Left lobe of liver (tissue), 2 donors: ENCODE results near the gene HAUS2. TPM values are rescaled to one million over a fixed set of nuclear protein-coding genes. Genes with fewer than 3 reads are reported as not detected.
"Not testable (repeated sequence)": the region's sequence is repeated elsewhere in the genome, so short reads cannot be mapped to it uniquely, and the experiment has no call there.

Experiments used
- ATAC-seq: fragments of 200-7000 bp; cut with Tn5 transposase; one replicate; pipeline ENCODE4 v1.9.1; 2020; ENCODE audit warnings: mild to moderate bottlenecking, moderate library complexity
- DNase-seq: peaks from one replicate; pipeline ENCODE4 v3.0.0-alpha.2; 2020; ENCODE audit warnings: low spot score
- total RNA-seq: library from RNA; stranded (reverse); gene quantifications from one replicate; pipeline ENCODE4 v1.2.1, GENCODE V29; 2021
- donor health status: DM: no; HTN: no; CAD: no; lungs with moderate emphysema.
- donor health status: DM: no; HTN: yes; CAD: no.

Gene HAUS2
- total RNA-seq, 1 donor from 2014 or later: 4.8 TPM

DNA sequence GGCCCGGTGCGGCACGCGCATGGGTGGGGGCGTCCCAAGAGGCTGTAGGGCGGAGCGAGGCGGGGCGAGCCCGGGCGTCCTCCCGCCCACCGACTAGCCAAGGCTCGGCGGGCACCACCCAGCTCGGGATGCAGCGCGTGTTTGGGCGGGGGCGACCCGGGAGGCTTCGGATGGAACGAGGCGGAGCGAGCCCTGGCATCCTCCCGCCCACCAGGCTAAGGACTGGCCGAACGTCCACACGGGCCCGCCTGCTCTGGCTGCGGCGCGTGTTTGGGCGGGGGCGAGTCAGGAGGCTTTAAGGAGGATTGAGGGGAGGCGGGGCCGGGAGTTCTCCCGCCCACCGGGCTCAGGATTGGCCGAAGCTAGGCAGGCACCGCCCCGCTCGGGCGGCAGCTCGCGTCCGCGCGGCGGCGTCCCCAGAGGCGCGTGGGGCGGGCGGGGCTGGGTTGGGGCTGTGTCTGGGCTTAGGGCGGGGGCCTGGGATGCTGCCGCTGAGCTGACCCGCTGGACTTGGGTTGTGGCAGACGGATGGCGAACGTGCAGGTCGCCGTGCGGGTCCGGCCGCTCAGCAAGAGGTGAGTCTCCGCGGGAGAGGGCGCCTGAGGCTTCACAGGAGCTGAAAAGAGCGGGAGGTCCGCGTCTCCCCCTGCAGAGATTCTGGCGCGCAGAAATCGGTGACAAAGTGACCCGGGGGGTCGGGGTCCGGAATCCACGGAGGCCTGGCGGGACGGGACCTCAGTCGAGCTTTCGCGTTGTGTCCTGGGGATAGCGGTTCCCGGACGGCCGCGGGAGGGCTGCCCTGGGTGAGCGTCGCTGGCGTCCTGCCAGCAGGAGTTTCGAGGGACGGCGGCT, 26.8 kb downstream of the HAUS2 start, which contains the start of gene STARD9:
Gene STARD9 (plus strand): TSS at position 419 of the 852 bp plus-strand sequence. CDS start 110 bp downstream, at position 529.
- peak; percentile 98 for DNase-seq
- ATAC-seq: peak; percentile 97

DNA sequence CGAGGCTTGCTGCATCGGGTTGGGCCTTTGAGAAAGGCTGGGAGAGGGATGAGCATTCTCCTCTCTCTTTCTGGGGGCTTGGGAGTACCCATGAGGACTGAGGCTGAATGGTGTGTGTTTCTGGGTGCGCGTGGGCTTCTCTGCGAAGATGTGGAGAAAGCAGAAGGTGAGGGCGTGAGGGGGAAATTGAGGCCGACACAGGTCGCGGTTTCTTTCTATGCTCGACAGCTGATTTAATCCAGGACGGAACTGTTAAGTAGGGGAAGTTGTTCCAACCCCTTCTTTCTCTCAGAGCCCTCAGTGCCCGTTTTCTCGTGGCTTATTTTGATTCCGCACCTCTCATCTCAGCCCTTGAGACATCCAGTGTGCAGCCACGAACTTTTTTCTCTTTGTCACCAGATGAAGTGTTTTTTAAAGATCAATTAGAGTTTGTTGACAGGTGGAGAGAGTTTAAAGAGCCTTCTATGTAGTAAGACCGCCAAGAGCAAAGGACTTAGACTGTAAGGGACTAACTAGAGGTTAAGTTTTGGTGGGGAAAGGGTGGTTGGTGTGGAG, 27.5 kb downstream of the HAUS2 start:
- ATAC-seq (no peak), DNase-seq (no peak)

DNA sequence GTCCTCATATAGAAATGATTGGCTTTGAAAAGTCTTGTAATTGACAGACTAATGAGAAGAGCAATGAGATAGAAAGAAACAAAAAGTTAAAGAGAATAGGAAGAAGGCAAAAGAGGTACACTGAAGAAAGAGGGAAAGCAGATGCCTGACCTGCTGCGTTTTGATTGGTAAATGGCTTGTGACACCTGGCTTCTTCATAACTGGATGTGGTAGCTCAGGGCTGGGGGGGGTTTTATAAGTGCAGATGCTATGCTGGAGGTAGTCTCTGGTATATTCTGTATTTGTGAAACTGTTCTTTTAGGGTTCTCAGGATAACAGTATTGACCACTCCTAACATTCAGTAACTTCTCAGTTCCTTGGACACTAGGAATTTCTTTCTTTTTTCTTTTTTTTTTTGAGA, 28.1 kb downstream of the HAUS2 start:
- ATAC-seq: no peak
- DNase-seq: no peak

DNA sequence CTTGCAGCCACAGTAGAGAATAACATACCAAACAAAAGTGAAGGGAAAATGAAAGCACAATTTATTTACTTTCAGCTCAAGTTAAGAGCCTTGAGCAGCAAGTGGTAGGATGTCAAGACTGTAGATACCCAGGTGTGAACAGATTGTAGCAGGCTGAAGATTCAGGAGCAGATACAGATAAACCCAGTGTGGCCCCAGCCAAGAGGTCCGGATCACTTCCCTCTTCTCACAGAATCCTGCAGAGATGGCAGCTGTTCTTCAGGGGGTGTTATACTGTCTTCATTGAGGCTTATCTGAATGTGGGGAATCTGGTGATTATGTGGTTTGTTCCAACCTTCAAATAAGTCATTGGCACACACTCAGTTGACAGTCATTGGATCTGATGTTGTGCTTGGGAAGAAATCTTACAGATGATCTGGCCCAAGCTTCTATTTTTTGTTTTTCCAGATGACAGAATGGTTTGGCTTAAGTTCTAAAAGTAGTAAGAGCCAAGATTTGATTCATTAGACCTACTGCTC, 28.9 kb downstream of the HAUS2 start:
- ATAC-seq (no peak), DNase-seq (no peak)

DNA sequence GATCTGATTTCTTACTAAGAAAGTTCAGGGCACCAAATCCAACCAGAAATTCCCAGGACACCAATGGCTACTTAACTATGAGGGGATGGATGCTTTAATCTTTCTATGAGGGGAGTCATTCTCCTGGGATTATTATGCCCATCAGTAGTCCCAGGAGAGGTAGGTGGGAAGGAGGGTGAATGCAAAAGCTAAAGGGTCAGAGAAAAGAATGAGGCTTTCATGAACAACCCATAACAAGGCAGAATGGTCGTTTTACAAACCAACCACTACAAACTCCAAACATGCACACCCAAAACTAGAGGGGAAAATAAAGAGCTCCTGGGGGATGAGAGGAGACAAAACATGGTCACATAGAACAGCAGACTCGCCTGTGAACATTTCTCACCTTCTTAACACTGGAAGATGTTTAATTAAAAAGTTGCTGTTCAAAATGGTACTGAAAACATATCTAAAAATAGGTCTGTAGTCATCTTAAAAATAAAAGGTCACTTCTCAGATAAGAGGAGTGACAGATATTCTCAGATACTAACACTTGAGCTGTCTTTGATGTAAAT, 30.4 kb downstream of the HAUS2 start:
- no peak for DNase-seq
- no peak for ATAC-seq

DNA sequence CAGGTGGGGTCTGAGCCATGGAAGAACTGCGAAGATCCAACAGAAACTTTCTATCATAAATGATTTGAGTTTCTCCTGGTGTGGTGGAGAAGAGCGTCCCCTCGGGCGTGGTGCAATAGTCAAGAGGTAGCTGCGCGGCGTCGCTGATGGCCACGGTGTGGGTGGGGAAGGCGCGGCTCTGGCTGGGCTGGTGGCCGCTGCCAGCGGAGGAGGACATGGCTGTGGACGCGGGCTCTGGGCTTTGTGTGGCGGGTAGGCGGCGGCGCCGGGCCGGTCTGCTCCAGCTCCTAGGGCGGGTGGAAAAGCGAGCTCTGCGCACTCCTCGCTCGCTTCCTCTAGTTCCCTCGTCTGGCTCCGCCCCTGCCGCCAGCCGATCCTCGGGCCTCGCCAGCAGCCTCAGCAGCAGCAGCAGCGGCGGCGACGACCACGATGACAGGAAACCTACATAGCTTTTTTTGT, 32.7 kb downstream of the HAUS2 start:
- ATAC-seq: peak; percentile 99
- peak; percentile 77 for DNase-seq

DNA sequence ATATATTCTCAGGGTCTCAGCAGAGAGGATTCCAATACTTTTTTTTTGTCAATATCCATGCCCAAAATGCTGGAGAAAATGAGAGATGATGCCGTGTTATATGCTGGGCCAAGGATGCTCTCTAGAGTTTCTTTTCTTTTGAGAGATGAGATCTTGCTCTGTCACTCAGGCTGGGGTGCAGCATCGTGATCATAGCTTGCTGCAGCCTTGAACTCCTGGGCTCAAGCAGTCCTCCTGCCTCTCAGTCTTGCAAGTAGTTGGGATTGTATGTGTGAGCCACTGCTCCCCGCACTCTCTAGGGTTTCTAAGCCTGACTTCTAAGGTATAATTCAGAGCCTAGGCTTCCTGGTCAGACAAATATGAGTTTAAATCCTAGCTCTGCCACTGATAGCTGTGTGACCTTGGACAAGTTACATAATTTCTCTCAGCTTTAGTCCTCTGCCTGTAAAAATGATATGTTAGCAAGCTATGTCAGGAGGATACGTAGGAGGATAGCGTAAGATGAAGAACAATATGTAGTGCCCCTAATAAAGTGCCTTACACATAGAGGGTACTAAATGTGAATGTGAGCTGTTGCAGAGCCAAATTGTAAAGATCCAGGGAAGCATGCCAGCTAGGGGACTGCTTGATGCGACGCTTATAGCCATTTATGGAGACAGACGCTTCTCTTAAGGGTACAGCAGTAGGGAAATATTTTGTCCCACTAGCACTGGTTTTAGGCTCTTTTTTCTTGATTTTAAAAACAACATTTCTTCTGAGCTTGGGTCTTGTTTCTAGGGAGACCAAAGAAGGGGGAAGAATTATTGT, 34.1 kb downstream of the HAUS2 start:
- DNase-seq (no peak), ATAC-seq (no peak)

DNA sequence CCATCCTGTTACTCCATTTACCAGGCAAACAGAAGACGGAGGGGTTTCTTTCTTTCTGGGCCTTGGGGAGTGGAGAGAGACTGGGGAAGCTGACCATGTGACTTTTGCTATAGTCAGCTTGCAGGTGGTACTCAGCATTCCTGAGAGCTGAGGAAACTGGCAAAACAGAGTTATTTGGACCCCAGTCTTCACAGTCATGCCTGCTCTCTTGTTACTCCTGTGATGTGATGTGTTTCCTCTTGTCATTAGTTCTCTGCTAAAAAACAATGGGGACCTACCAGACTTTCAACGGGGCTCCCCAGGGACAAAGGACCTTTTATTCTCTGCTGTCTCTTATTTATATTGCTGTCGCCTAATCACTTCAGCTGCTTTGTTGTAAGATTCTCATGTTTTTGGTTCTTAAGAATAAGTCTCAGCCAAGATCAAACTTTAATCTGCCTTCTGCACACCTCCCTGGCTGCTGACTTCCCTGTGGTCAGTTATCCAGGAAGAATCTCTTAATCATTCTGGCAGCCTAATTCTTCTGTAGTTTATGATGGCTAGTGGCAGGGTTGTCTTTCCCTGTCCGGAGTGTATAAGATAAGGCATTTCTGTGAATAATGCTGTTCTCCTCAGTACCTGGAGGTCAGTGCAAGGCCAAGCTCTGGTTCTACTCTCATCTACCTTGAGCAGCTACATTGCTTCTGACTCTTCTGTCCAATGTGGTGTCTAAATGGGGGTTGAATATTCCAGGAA, 35.6 kb downstream of the HAUS2 start:
- ATAC-seq: no peak
- no peak for DNase-seq

DNA sequence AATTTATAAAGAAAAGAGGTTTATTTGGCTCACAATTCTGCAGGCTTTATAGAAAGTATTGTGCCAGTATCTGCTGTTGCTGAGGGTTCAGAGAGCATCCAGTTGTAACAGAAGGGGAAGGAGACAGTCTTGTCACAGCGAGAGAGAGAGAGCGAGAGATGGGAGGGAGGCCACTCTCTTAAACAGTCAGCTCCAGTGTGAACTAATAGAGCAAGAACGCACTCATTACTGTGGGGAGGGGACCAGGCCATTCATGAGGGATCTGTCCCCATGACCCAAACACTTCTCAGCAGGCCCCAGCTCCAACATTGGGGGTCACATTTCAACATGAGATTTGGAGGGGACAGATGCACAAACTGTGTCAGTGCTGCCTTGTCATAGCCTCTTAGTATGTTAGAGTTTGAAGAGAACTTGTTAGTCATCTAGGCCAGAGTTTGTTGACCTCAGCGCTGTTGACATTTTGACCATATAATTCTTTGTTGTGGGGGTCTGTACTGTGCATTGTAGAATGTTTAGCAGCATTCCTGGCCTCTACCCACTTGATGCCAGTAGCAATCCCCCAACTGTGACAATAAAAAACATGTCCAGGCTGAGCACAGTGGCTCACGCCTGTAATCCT, 42.1 kb downstream of the HAUS2 start:
- no peak for DNase-seq
- ATAC-seq: no peak

DNA sequence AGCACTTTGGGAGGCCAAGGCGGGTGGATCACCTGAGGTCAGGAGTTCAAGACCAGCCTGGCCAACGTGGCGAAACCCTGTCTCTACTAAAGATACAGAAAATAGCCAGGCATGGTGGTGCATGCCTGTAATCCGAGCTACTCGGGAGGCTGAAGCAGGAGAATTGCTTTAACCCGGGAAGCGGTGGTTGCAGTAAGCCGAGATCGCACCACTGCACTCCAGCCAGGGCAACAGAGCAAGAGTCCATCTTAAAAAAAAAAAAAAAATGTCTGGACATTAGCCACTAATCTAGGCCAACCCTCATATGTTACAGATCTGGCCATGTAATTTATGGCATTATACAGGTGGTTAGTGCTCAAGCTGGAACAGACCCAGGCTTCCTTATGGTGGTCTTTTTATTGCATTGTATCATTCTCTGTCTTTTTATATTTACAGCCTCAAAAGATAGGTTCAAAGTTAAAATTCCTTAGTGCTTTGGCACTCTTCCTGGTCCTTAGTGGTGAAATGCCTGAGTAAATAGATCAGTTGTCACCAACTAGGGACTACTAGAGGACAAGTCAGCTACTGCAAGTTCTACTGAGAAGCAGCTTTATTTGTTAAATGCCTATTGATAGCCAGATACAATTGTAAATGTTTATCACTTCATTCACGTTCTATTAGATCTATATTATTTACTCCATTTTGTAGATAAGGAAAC, 42.7 kb downstream of the HAUS2 start:
- ATAC-seq (peak; percentile 97), DNase-seq (no peak)

DNA sequence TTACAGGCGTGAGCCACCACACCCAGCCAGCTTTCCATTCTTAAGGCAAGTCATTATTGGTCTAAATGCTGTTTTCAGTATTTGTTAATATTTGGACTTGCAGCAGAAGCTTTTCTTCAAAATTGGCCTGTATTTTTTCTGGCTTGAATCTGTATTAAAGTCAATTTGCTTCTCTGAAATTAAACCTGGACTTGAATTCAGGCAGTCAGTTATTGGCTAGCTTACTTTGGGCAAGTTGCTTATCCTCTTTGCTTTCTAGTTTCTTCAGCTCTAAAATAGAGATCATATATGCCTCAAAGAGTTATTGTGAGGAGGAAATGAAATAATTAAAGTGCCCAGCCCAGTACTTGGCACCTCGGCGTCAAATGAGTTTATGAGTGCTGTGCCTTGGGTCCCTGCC, 44.1 kb downstream of the HAUS2 start:
- DNase-seq (no peak), ATAC-seq (no peak)

DNA sequence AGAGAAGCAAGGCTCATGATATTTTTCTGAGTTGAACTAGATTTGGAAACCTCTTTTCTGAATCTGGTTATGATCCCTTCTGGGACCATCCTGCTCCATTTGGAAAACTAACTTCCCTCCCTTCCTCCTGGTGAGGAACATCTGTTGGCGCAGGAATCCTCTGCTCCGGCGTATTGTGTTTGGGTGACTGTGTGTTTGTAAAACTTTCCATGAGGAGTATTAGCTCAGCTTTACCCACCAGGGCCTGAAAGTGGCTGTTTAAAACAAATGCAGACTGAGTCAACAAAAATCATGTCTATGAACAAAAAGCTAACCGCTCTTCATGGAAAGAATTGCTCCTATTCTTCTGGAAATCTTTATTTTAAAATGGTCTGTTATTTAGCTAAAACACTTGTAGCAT, 44.5 kb downstream of the HAUS2 start:
- ATAC-seq (no peak), DNase-seq (no peak)

DNA sequence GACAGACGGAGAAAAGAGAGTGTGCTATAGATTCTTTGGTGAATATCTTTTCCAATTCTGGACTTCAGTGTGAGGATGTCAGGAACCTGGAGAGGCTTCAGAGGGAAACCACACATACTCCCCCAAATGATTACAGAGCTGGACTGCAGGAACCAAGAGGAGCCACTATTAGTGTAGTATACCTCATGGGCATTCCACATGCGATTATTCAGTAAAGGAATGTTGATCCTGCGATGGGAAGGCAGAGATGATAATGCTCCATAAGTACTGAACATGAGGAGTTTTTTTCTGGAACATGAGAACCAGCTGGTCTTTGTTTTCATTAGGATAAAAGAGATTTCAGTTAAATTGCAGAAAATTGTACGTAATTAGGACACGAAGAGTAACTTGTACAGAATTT, 45.5 kb downstream of the HAUS2 start:
- no peak for DNase-seq
- ATAC-seq: no peak

DNA sequence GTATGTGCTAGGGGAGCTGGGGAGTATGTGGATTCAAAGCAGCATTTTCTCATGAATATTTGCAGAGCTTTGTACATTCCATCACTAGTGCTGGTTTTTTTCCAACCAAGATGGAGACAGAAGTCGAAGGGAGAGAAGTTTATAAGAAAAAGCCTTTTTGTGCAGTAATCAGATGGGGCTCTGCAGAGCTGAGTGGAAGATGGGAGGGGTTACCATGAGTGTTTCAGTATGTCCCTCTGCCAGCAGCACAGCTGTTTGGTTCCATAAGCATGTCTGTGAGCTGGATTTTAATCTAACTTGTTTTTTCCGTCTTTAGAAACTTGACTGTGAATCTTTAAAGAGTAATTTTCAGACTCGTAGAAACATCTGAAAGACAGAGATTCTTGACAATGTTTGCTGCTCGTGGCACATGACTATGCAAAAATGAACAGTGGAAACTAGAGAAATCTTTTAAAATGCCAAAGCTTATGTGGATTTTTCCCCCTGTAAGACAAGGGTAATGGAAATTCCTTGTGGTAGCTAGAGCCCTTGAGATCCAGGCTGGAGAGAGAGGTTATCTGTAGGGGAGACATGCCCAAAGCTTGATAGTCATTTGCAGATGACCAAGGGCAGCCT, 47.1 kb downstream of the HAUS2 start:
- no peak for DNase-seq
- ATAC-seq: no peak

DNA sequence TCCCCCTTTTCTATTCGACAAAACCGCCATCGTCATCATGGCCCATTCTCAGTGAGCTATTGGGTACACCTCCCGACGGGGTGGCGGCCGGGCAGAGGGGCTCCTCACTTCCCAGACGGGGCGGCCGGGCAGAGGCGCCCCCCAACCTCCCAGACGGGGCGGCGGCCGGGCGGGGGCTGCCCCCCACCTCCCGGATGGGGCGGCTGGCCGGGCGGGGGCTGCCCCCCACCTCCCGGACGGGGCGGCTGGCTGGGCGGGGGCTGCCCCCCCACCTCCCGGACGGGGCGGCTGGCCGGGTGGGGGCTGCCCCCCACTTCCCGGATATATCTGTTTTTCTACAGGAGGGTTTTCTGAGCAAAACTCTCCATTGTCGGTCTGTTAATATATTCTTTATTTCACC, 52.7 kb downstream of the HAUS2 start:
- not testable (repeated sequence) for ATAC-seq, DNase-seq

DNA sequence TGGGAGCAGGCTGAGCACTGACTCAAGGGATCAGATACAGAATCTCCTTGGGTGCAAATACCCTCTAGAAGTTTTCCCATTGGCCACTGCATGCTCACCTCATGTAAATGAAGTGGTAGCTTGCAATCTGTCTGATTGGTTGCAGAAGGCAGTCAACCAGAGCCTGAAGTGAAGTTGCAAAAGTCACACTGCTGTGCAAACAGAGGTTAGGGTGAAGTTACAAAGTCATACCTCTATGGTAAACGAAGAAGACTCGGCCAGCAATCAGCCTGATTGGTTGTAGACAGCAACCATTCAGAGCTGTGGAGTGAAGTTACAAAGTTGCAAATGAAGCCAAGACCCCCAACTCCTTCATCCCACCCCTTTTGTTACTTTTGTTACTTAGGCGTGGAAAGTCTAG, 53.9 kb downstream of the HAUS2 start:
- no peak for DNase-seq
- ATAC-seq: peak; percentile 38

DNA sequence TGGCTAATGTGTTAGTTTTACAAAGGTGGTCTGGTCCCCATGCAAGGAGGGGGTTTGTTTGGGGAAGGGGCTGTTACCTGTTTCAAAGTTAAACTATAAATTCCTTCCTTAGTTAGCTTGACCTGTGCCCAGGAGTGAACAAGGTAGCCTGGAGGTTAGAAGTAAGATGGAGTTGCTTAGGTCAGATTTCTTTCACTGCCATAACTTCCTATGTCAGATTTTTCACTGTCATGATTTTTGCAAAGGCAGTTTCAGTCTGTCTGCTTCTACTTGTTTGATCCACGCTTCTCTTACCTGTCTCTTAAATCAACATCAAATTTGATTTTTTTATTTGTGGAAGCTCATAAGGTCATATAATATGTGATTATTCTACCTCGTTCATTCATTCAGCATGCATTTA, 55.3 kb downstream of the HAUS2 start:
- DNase-seq: no peak
- no peak for ATAC-seq

DNA sequence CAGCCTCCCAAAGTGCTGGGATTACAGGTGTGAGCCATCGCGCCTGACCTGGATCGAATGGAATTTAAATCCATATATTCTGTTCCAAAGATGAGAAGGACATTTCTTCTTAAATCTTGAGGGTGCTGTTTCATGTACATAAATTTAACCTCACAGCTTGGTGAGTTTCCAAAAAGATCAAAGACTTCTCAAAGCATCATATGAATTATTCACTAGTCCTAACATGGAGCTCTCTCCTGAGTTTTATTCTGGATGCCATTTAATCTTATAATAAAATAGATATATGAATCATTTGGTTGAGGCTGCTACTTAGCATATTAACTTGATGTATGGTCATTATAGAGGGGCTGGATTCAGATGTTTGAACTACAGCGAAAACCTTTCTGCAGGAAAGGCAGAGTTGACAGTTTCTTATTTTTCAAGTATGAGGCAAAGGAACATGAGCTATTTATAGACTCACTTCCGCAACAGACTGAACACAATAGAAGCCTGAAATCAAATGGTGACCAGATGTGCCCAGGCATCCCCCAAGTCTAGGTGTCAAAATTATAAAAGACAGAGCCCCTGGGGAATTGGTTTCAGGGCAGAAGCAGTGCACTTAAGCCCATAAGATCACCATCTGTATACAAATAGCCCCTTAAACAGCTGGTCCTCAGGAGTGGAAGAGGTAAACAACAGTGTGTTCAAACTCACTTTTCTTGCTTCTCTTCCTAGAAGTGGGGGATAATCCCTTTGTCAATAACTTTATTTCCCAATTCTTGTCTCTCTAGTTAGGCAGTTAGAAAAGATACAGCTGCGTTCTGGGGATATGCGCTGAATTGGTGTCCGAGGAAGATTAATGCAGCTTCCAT, 56.5 kb downstream of the HAUS2 start:
- no peak for DNase-seq
- peak; percentile 44 for ATAC-seq
